Measurements from ENCODE around the gene TSPOAP1.

Gene TSPOAP1

GRCh38 chr17:58253082-58253481 lies 75.5 kb downstream of the TSPOAP1 start:
- DNase-seq (ENCODE audit: low spot score): no peak

DNA sequence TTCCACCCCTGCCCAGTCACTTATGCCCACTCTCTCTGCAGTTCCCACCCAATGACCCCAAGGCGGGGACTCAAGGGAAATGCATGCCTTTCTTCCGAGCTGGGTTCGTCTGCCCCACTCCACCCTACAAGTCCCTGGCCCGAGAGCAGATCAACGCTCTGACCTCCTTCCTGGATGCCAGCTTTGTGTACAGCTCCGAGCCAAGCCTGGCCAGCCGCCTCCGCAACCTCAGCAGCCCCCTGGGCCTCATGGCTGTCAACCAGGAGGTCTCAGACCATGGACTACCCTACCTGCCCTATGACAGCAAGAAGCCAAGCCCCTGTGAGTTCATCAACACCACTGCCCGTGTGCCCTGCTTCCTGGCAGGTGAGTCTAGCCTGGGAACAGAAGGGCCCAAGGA lies 76.5 kb downstream of the TSPOAP1 start:
- no peak for DNase-seq (ENCODE audit: low spot score)

All from NAMALWA (cell line).